GM21423 (cell line): Measurements from ENCODE around the gene SMCHD1.
"Not testable (repeated sequence)": the region's sequence is repeated elsewhere in the genome, so short reads cannot be mapped to it uniquely, and the experiment has no call there.

ENCODE experiments used
- ATAC-seq: cut with Tn5 transposase; IDR thresholded peaks from one replicate; pipeline ENCODE4 v1.9.1; 2021; ENCODE audit warnings: mild to moderate bottlenecking, moderate library complexity; ENCODE audit not compliant: unreplicated experiment

Gene SMCHD1

DNA sequence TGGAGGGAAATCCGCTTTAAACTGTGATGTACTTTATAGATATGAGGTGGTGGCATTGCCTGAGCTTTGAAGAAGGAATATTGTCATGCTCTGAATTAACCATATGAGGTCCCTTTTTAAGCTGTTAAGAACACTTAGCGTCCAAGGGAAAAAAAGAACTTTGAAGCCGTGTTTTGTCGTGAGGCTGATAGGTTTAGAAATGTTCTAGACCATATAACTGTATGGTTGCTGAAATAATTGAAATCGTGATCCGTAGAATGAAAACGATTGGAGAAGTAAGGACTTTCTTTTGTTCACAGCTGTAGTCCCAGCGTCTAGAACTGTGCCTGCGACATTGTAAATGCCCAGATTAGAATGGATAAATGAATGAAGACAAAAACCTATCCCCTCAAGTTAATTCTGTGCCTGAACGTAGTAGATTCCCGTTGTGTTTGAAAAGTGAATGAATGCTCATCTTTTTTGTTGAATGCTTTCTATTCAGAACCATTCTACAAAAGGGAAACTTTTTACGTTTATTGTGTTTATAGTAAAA is 1.5 kb downstream of the SMCHD1 start:
- no peak for ATAC-seq

- no peak for ATAC-seq
These were observed 2.4 kb downstream of the SMCHD1 start for GRCh38 chr18:2657788-2658458.

- not testable (repeated sequence) for ATAC-seq
These were observed 5.3 kb downstream of the SMCHD1 start for GRCh38 chr18:2660849-2661248.

- not testable (repeated sequence) for ATAC-seq
These were observed 6.8 kb downstream of the SMCHD1 start for GRCh38 chr18:2662288-2662687.

DNA sequence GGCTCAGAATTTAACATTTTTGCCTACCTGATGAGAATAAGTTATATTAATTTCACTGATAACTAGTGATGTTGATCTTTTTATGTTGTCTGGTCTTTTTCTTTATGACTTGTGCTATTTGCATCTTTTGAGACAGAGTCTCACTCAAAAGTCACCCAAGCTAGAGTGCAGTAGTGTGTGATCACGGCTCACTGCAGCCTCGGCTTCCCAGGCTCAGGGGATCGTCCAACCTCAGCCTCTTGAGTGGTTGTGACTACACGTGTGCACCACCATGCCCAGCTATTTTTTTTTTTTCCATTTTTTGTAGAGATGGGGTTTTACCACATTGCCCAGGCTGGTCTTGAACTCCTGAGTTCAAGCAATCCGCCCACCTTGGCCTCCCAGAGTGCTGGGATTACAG is 7.5 kb downstream of the SMCHD1 start:
- ATAC-seq, result no peak

- ATAC-seq, result no peak
These were observed 16.9 kb downstream of the SMCHD1 start for GRCh38 chr18:2672410-2672809.

- ATAC-seq, result no peak
These were observed 17.3 kb downstream of the SMCHD1 start for GRCh38 chr18:2672872-2673271.

GRCh38 chr18:2678933-2679332 is 23.4 kb downstream of the SMCHD1 start:
- not testable (repeated sequence) for ATAC-seq

DNA sequence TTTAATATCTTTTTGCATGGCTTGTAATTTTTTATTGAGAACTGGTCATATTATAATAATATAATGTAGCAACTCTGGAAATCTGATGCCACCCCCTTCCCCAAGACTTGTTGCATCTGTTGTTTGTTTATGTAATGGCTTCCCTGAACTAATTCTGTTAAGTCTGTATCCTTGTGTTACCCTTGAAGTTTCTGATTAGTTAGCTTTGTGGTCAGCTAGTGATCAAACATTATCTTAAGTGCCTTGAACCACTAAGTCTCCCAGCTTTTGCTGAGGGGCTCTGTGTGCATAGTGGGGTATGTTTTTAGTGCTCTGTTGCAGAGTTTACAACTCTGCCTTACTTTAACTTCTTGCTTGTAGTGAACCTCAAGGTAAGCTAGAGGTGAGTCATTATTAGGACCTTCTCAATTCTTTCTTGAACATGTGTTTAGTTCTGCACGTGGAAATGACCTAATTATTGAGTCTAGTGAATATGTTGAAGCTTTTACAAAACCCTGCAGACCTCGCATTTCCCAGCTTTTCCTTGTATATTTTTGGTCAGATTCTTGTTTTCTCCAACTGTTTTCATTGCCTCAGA is 24.8 kb downstream of the SMCHD1 start:
- no peak for ATAC-seq

- no peak for ATAC-seq
These were observed 26.6 kb downstream of the SMCHD1 start for GRCh38 chr18:2681993-2682603.

GRCh38 chr18:2683055-2683454 is 27.5 kb downstream of the SMCHD1 start:
- ATAC-seq, result no peak

- ATAC-seq, result no peak
These were observed 30.9 kb downstream of the SMCHD1 start for GRCh38 chr18:2686349-2686968.

- peak; percentile 66 for ATAC-seq
These were observed 32.0 kb downstream of the SMCHD1 start for GRCh38 chr18:2687390-2688001.

DNA sequence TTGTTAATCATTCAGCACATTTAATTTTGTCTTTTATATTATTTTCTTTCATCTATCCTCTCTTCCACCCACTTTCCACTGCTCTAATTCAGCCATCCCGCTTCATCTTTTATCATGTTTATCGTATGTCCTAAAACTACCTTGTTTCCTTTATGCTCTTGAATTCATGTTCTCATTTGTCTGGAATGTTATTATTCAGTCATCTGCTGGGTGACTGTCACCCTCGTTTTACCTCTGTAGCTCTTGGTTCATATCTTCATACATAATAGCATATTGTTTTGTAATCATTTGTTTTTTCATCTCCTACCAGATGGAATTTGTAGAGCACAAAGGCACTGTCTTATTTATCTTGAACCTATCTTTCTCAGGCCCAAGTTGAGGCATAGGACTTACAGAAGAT is 37.0 kb downstream of the SMCHD1 start:
- ATAC-seq, result no peak

DNA sequence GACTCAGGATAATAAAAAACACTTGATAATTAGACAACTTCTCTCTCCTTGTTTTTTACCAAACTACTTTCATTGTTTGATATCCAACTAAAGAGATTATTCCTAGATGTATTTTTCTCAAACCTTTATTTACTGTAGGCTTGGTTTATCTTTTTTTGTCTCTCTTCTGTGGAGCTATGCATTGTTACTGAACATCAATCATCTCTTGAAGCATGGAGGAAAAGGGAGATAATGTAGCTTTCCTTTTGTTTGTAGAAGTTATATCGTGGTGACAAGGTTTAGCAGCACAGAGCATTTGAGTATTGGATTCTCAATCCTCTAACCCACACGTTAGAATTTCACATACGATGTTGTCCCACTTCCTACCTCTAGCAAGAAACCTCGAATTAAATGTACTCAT is 41.7 kb downstream of the SMCHD1 start:
- ATAC-seq, result no peak

- ATAC-seq, result no peak
These were observed 43.5 kb downstream of the SMCHD1 start for GRCh38 chr18:2699001-2699400.

DNA sequence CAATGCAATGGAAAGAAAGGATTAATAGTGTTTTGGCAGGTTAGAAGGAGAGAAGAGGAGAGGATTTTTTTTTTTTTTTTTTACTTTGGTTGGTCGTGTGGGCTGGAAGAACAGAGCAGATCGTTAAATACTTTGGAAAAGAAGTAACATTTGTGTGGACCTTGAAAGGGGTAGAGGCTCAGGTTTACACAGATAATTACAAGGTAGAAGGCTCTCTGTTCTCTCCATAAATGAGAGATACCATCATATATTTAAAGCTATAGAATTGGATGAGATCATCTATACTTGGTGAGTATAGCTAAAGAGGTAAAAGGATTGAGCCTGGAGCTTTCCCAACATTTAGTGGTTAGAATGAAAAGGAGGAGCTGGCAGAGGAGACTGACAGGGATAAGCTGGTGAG is 49.0 kb downstream of the SMCHD1 start:
- ATAC-seq, result no peak

DNA sequence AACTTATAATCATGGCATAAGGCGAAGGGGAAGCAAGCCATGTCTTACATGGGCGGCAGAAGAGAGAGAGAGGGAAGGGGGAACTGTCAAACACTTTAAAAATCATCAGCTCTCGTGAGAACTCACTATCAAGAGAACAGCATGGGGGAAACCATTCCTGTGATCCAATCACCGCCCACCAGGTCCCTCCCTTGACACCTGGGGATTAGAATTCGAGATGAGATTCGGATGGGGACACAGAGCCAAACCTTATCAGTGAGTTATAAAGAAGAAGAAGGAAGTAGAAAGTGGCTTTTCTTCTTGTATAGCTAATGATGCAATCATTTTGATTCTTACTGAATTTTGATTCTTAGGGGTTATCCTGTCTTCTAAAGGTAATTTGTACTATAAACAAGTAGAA is 51.4 kb downstream of the SMCHD1 start:
- ATAC-seq, result no peak

- ATAC-seq, result no peak
These were observed 52.1 kb downstream of the SMCHD1 start for GRCh38 chr18:2707551-2708168.

DNA sequence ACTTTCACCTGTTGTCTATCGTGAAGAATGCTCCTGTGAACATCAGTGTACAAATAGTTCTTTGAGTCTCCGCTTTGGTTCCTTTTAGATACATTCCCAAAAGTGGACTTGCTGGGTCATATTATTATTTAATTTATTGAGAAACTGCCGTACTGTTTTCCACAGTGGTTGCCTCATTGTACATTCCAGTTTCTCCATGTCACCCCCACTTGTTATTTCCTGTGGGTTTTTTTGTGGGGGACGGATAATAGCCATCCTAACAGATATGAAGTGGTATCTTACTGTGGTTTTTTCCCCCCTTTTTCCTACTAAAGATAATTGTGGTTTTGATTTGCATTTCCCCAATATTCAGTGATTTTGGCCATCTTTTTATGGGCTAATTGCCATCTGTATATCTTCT is 53.8 kb downstream of the SMCHD1 start:
- no peak for ATAC-seq

DNA sequence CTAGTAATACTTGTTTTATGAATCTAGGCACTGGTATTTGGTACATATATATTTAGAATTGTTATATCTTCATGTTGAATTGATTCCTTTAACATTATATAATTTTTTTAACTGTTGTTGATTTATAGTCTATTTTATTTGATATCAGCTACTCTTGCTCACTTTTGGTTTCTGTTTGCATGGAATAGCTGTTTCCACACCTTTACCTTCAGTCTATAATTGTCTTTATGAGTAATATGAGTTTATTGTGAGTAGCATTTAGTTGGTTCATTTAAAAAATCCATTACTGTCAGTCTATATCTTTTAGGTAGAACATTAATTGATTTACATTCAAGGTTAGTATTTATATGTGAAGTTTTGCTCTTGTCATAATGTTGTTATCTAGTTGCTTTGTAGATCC is 58.6 kb downstream of the SMCHD1 start:
- ATAC-seq, result no peak
